Upper lobe of left lung (tissue), 4 donors: Measurements from ENCODE around the gene TMC6.

Experiments used
- CTCF ChIP-seq, 6 experiments: fragments of 450-650 bp in 4 of 6; fragments of 200-600 bp in 2 of 6; sonication (generic) in 2 of 6; IDR thresholded peaks; one replicate each; pipeline ENCODE4 v1.5.1; 2016 to 2019; ENCODE audit warnings: antibody characterized with exemption in 6 of 6
- POLR2AphosphoS5 ChIP-seq, 2 donors: sonication (generic); formaldehyde crosslinking; IDR thresholded peaks; one replicate each; pipeline ENCODE4 v1.5.1; 2017; ENCODE audit warnings: antibody characterized with exemption in 2 of 2

GRCh38 chr17:78110363-78111015, 18.1 kb downstream of the TMC6 start:
- no peak for TF ChIP-seq CTCF (IDR thresholded peaks at IDR 0.05)
- TF ChIP-seq POLR2AphosphoS5 (IDR thresholded peaks at IDR 0.05): no peak
